Ishikawa (cell line): ENCODE measurements around the gene TNRC6B.

Experiments
- CEBPB ChIP-seq: IDR thresholded peaks from 2 replicates; pipeline ENCODE4 v1.6.1; 2012
- CREB1 ChIP-seq: IDR thresholded peaks from 2 replicates; pipeline ENCODE4 v1.6.1; 2012; ENCODE audit warnings: low read depth
- EGR1 ChIP-seq: IDR thresholded peaks from 2 replicates; pipeline ENCODE4 v1.6.1; 2012
- EP300 ChIP-seq: IDR thresholded peaks from 2 replicates; pipeline ENCODE4 v1.6.1; 2012; ENCODE audit warnings: borderline replicate concordance
- FOXM1 ChIP-seq: IDR thresholded peaks from 2 replicates; pipeline ENCODE4 v1.6.1; 2012; ENCODE audit warnings: low read depth, borderline replicate concordance
- NFIC ChIP-seq: IDR thresholded peaks from 2 replicates; pipeline ENCODE4 v1.6.1; 2012
- RAD21 ChIP-seq: IDR thresholded peaks from 2 replicates; pipeline ENCODE4 v1.6.1; 2012; ENCODE audit warnings: low read depth
- TAF1 ChIP-seq: IDR thresholded peaks from 2 replicates; pipeline ENCODE4 v1.6.1; 2012; ENCODE audit warnings: low read depth, mild to moderate bottlenecking
- TCF12 ChIP-seq: IDR thresholded peaks from 2 replicates; pipeline ENCODE4 v1.6.1; 2012; ENCODE audit warnings: low read depth
- TEAD4 ChIP-seq: IDR thresholded peaks from 2 replicates; pipeline ENCODE4 v1.6.1; 2012
- YY1 ChIP-seq: IDR thresholded peaks from 2 replicates; pipeline ENCODE4 v1.6.1; 2012; ENCODE audit warnings: low read depth
- ZBTB7A ChIP-seq: IDR thresholded peaks from 2 replicates; pipeline ENCODE4 v1.6.1; 2012; ENCODE audit warnings: low read depth
- TF ChIP-seq, protein P1 (sequence below): IDR thresholded peaks from 2 replicates; pipeline ENCODE4 v1.6.1; 2012
- TF ChIP-seq, protein P2 (sequence below): IDR thresholded peaks from 2 replicates; pipeline ENCODE4 v1.6.1; 2012; ENCODE audit warnings: low read depth, mild to moderate bottlenecking
- TF ChIP-seq, protein P3 (sequence below): IDR thresholded peaks from 2 replicates; pipeline ENCODE4 v1.6.1; 2012

Gene TNRC6B

DNA sequence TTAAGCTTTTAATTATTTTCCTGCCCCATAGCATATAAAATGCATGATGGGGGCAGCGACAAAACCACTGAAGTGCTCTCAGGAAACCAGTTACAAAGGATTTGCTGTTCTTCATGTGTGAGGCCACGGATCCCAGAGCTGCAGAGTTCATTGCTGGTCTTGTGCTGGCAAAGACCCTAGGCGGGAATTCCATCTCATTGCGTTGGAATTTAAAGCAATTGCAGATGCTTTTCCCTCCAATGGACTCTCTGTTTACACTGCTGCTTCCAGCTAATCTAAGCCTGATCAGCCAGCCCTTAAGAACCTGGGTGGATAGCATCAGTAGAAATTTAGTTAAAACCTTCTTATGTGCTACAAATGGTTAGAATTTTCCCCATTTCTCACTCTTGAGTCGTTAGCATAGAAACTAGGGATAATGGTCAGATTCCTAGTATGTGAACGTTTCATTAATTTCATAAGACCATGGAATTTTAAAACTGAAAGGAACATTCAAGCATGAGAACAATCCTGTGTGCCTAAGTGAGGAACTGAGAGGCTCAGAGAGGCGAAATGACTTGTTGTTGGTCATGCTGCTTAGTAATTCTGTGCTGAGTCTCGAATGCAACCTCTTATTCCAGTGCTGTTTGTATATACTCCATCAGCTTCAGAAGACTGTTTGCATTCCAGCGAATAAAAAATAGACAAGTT lies 132.5 kb downstream of the TNRC6B start:
- TF ChIP-seq, protein P1, sequence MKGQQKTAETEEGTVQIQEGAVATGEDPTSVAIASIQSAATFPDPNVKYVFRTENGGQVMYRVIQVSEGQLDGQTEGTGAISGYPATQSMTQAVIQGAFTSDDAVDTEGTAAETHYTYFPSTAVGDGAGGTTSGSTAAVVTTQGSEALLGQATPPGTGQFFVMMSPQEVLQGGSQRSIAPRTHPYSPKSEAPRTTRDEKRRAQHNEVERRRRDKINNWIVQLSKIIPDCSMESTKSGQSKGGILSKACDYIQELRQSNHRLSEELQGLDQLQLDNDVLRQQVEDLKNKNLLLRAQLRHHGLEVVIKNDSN: no peak
- TF ChIP-seq, protein P2, sequence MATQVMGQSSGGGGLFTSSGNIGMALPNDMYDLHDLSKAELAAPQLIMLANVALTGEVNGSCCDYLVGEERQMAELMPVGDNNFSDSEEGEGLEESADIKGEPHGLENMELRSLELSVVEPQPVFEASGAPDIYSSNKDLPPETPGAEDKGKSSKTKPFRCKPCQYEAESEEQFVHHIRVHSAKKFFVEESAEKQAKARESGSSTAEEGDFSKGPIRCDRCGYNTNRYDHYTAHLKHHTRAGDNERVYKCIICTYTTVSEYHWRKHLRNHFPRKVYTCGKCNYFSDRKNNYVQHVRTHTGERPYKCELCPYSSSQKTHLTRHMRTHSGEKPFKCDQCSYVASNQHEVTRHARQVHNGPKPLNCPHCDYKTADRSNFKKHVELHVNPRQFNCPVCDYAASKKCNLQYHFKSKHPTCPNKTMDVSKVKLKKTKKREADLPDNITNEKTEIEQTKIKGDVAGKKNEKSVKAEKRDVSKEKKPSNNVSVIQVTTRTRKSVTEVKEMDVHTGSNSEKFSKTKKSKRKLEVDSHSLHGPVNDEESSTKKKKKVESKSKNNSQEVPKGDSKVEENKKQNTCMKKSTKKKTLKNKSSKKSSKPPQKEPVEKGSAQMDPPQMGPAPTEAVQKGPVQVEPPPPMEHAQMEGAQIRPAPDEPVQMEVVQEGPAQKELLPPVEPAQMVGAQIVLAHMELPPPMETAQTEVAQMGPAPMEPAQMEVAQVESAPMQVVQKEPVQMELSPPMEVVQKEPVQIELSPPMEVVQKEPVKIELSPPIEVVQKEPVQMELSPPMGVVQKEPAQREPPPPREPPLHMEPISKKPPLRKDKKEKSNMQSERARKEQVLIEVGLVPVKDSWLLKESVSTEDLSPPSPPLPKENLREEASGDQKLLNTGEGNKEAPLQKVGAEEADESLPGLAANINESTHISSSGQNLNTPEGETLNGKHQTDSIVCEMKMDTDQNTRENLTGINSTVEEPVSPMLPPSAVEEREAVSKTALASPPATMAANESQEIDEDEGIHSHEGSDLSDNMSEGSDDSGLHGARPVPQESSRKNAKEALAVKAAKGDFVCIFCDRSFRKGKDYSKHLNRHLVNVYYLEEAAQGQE: no peak
- TF ChIP-seq NFIC (no peak), CEBPB (no peak), TEAD4 (no peak), CREB1 (no peak), TAF1 (no peak), EGR1 (no peak), FOXM1 (no peak), YY1 (no peak), RAD21 (no peak), ZBTB7A (no peak), EP300 (no peak), TCF12 (no peak)
- TF ChIP-seq, protein P3, sequence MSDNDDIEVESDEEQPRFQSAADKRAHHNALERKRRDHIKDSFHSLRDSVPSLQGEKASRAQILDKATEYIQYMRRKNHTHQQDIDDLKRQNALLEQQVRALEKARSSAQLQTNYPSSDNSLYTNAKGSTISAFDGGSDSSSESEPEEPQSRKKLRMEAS: no peak

DNA sequence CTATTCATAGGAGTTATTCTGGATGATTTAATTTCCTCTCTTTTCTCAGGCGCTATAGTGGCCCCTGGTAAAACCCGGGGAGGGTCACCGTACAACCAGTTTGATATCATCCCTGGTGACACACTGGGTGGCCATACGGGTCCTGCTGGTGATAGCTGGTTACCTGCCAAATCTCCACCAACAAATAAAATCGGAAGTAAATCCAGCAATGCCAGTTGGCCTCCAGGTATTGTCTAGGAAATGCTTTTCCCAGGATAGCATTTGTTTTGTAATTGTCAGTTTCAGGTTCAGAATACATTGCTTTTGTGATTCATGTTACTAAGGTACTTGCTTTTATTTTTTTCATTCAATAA lies 133.0 kb downstream of the TNRC6B start:
- TF ChIP-seq, protein P3: no peak
- TF ChIP-seq CREB1 (no peak), NFIC (no peak), TAF1 (no peak), EGR1 (no peak), EP300 (no peak), FOXM1 (no peak), ZBTB7A (no peak)
- TF ChIP-seq, protein P1: no peak

DNA sequence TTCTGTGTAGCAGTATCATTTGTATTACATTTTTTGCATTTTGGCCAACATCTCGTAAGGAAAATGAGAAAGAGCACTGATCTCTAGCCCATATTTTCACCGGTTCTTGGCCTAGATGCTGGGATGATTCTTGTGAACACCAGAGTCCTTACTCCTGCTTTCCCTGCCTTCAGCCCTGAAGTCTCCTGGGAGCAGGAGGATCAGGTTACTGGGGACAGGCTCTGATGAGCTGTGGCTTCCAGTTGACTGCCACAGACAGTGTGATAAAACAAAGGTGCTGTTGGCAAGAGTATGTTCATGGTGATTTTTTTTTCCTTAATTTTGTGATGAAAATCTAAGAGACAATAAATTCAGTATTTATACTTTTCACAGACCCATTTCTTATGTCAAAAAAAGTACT lies 134.3 kb downstream of the TNRC6B start:
- TF ChIP-seq CEBPB (no peak), RAD21 (no peak), ZBTB7A (no peak), CREB1 (no peak), TCF12 (no peak), TEAD4 (no peak), YY1 (no peak), EGR1 (no peak), FOXM1 (no peak), EP300 (no peak), TAF1 (no peak), NFIC (no peak)
- TF ChIP-seq, protein P2: no peak
- TF ChIP-seq, protein P1: no peak
- TF ChIP-seq, protein P3: no peak

DNA sequence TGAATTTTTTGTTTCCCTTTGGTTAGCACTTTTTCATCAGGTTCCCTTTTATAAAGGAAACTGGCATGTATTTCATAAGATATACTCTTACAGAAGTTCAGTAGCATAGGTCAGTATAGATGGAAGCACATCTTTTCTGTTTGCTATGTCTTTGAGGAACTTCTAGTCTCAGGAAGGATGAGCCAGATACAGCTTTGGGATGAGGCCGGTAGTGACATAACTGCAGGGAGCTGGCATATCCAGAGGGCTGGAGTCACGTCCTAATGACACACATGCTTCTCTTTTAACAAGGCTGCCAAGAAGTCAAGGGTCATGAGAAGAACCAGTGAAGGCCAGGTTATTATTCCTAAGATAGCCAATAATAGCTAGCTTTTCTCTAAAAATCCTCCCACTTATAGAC lies 135.3 kb downstream of the TNRC6B start:
- no peak for TF ChIP-seq TCF12
- TF ChIP-seq TAF1: no peak
- TF ChIP-seq, protein P3: no peak

DNA sequence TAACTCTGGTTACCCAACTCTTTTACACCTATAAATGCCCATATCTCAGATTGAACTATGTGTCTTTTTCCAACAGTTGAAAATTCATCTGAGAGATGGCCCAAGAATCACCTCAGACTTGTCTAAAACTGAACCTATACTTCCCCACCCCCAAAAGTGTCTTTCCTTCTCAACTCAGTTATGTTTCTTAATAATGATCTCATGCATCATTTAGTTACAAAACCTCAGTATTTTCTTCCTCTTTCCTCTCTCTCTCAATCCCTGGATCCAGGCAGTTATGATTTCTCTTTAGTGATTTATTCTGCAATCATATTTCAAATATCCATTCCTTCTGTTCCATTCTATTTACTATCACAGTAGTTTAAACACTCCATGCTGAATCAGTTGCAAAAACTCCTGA lies 136.3 kb downstream of the TNRC6B start:
- TF ChIP-seq TEAD4 (no peak), FOXM1 (no peak), EP300 (no peak), TCF12 (no peak), ZBTB7A (no peak), CEBPB (no peak), NFIC (no peak), TAF1 (no peak), RAD21 (no peak), YY1 (no peak), EGR1 (no peak), CREB1 (no peak)
- TF ChIP-seq, protein P2: no peak
- TF ChIP-seq, protein P3: no peak
- TF ChIP-seq, protein P1: no peak
